Stimulated activated CD4-positive, alpha-beta T cell treated with anti-CD3 and anti-CD28 coated beads, Interleukin-15, amount 100 ng/mL, for 1 hour (primary cell): ENCODE data around the gene SLC29A1.

Source experiments
- DNase-seq, 2 donors: peaks; one replicate each; pipeline ENCODE4 v3.0.0-alpha.2; 2020; ENCODE audit warnings: low read depth in 1 of 2, low spot score in 1 of 2

SLC29A1 gene

GRCh38 chr6:44234101-44235025 lies 11.0 kb downstream of the SLC29A1 start:
- DNase-seq = no peak

DNA sequence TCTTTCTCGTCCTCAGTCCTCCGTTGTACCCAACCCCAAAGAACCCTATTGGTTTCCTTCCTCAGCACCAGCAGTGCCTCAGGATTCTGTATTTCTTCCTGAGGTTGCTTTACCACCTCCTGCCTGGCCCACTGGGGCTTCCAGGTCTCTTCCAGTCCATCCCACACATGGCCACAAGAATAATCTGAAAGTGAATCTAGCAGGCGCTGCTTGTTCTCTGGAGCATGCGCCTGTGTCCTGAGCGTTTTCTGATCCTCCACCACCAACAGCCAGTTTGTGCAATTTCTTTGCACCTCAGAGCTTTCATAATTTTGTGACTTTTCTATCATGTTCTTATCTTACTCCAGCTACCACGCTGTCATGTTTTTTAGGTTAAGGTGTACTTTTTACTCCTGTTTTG lies 11.9 kb downstream of the SLC29A1 start:
- no peak for DNase-seq

DNA sequence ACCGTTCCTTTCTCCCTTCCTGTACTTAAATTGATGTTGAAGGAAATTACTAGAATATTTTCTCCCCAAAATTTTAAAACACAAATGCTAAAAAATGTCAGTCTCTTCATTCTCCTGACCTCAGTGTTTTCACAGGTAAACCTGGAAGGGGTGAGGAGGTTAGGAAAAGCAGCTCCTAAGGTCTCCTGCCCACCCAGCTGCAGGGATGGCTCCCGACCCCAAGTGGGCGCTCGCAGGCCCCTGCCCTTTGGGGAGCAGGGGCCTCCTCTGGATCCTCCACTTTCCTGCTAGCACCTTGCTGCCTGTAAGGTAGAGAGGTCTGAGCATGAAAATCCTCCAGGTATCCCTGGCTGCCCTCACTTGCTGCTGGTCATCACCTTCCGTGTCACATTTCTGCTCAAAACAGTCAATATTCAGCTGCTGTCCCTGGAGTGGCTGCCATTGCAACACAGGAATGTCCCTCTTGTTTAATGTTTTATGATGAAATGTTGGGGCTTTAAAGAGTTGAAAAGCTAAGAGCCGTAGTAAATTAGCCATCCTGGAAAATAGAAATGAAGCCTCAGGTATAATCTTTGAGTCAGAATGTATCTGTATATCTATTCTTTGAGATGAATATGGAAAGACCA lies 12.6 kb downstream of the SLC29A1 start:
- no peak for DNase-seq

- peak in 1 of 2 donors; percentile 42 for DNase-seq
These were observed 13.8 kb downstream of the SLC29A1 start for GRCh38 chr6:44237021-44237812.

DNA sequence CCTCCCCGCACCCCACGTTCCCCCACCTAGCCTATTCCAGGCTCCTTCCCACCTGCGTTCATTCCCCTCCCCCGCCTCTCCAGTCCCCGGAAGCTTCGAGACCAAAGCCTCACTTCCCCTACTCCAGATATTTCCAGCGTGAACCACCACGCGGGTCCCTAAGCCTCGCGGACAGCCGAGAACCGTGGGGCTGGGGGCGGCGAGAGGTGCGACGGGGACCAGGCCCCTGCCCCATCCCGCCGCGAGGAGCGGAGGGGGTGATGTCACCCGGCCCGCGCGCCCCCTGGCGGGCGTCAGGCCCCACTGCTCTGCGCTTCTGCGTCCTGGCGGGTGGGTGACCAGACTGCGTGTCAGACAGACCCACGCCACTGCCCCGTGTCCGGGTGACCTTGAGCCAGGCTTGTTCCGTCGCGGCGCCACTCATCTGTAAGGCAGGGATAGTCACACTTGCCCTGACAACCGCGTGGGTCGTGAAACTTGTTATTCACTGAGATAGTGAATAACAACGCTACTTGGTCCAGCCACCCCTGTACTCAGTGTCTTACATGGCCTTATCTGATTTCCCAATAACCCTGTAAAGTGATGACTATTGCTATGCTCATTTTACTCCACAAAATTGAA lies 14.5 kb downstream of the SLC29A1 start:
- DNase-seq = peak; percentile 65 to 68

GRCh38 chr6:44238687-44239350 lies 15.4 kb downstream of the SLC29A1 start:
- DNase-seq = no peak

DNA sequence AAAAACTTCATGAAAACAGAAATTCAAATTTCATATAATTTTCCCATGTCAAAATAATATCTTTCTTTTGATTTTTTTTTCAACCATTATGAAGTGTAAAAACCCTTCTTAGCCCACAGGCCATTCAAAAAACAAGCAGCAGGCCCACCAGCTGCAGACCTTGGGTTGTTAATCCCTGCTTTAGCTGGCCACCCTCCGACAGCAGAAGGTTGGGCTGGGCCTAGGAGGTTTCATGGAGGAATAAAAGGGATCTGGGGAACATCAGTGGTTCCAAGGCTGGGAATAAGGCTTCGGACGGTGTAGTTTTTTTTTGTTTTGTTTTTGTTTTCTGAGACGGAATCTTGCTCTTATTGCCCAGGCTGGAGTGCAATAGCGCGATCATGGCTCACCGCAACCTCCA lies 19.9 kb downstream of the SLC29A1 start:
- DNase-seq = no peak

DNA sequence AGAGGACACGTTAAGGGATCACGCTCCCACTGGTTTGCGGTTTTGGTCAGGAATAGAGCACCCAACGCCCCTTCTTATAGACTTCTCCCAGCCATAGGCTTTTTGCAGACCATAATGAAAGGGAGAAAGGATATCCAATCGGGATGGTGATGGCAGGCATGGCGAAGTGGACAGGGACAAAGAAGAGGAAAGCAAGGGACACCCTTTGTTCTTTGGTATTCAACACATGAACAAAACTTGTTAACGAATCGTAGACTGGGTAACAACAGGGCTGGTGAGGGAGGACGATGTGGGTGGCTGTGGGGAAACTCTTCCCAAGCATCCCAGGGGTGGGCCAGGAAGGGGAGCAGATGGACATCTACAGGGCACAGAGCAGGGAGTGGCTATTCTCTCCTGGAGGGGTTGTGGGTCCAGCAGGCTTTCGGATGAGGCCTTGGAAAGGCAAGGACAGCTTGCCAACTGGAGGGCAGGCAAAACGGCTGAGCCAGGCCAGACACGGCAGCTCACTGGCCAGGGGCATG lies 22.1 kb downstream of the SLC29A1 start:
- no peak for DNase-seq

- DNase-seq = peak; percentile 72 to 86
These were observed 22.7 kb downstream of the SLC29A1 start for GRCh38 chr6:44245912-44246662.

- peak; percentile 88 to 90 for DNase-seq
These were observed 23.4 kb downstream of the SLC29A1 start, which contains the start of gene HSP90AB1 for GRCh38 chr6:44246663-44247337. Gene HSP90AB1 (plus strand): TSS chr6:44247101. CDS start chr6:44248630, 1,529 bp downstream.

DNA sequence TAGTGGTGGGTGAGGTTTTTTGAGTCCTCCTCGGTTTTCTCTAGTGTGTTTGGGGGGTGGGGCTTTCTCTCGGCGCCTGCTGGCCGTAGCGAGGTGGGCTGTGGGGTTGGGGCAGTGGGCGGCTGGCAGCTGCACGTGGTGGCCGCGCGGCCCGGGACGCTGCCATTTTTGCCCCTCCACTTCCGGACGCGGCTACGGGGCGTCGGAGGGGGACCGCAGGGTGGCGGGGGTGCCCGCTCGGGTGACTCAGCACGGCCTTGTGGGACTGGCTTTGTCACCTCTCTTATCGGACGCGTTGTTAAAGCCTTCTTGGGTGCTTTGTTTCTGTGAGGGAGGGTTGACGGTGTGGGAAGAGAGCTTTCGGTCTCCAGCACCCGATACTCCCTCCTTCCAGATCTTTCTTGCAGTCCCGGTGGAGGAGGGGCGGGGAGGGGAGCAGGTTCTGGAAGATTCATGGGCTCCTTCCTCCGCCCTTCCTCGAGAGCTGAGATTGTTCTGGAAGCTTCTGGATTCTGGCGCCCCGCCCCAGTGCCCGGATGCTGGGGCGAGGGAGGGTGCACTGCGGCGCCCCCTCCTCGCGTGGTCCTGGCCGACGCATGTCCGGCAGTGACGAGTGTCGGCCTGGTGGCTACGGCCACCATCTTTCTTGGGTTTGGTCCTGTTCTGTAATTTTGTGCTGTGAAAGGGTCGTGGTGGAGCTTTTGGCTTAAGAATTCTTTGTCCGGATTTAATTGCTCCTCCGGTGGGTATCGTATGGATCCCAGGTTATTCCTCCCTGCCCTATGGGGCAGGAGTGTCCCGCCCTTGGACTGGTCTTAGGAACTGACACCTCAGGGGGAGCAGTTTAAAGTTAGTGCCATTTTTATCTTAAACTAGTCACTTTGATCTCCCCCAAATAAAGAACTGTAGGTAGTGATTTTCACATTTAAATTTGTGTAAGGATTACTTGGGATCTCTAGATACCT lies 24.2 kb downstream of the SLC29A1 start:
- DNase-seq = peak; percentile 82 to 86

DNA sequence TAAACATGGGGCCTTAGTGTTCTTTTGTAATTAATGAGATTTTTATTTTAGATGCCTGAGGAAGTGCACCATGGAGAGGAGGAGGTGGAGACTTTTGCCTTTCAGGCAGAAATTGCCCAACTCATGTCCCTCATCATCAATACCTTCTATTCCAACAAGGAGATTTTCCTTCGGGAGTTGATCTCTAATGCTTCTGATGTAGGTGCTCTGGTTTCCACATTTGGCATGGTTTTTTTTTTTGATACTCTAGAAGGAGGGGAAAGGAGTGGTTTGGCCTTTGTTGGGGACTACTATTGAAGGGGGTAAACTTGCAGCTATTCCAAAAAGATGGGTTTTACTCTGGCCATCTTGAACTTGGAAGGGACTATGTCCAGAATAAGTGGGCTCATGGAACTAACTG lies 25.2 kb downstream of the SLC29A1 start:
- DNase-seq = no peak

GRCh38 chr6:44249082-44249748 lies 25.8 kb downstream of the SLC29A1 start:
- no peak for DNase-seq

DNA sequence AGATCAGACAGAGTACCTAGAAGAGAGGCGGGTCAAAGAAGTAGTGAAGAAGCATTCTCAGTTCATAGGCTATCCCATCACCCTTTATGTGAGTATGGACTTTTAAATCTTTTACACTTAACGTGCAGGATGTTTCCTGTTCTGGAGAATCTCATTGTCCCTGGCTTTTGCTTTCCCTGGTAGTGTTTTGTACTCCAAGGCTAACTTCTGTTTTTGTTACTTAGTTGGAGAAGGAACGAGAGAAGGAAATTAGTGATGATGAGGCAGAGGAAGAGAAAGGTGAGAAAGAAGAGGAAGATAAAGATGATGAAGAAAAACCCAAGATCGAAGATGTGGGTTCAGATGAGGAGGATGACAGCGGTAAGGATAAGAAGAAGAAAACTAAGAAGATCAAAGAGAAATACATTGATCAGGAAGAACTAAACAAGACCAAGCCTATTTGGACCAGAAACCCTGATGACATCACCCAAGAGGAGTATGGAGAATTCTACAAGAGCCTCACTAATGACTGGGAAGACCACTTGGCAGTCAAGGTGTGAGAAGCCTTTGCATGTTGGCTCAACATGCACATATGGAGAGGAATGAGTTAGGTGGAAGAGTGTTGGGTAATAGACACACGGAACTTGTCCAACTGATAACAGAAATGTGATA lies 26.8 kb downstream of the SLC29A1 start:
- no peak for DNase-seq

DNA sequence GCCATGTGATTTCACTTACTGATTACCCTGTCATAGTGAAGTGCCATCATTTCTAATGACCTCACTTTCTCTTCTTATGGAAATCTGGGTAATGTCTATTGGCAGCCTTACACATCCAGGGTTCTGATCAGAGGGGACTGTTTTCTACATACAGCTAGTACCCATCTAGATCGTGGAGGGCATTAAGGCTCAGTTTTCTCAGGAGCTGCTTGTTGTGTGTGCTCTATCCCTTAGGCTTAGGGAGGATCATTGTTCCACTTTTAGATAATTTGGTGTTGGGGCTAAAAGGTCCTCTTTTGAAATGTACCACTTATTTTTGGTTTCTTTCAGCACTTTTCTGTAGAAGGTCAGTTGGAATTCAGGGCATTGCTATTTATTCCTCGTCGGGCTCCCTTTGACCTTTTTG lies 27.3 kb downstream of the SLC29A1 start:
- DNase-seq = no peak

DNA sequence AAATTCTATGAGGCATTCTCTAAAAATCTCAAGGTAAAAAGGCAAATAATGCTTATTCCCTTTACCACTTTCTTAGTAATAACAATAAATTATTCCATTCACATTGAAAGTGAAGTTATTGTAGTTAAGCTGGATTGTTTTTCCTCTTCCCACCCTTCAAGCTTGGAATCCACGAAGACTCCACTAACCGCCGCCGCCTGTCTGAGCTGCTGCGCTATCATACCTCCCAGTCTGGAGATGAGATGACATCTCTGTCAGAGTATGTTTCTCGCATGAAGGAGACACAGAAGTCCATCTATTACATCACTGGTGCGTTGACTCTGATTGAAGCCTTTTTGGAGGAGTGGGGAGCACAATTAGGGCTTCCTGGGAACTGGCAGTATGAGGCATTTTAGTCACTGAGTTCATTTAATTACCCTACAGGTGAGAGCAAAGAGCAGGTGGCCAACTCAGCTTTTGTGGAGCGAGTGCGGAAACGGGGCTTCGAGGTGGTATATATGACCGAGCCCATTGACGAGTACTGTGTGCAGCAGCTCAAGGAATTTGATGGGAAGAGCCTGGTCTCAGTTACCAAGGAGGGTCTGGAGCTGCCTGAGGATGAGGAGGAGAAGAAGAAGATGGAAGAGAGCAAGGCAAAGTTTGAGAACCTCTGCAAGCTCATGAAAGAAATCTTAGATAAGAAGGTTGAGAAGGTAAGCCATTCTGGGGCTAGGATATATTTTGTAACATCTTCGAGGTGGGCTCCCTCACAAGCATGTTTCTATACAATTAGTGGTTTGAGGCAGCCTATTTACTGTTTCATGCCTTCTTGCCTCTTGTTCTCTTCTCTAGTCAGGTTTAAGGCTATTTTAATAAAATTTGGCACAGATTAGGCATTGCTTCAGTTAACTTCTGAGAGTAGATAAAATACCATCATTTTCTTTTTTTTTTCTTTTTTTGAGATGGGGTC lies 28.5 kb downstream of the SLC29A1 start:
- DNase-seq = no peak
